Activated gamma-delta T cell treated with Interleukin-2 at 50 U/mL for 16 hours (primary cell): Measurements from ENCODE around the gene ENGASE.
A peak's percentile ranks its signal among the peaks of the same experiment; 100 is the strongest.

Experiments used
- DNase-seq: peaks from one replicate; pipeline ENCODE4 v3.0.0-alpha.2; 2020

ENGASE gene

DNA sequence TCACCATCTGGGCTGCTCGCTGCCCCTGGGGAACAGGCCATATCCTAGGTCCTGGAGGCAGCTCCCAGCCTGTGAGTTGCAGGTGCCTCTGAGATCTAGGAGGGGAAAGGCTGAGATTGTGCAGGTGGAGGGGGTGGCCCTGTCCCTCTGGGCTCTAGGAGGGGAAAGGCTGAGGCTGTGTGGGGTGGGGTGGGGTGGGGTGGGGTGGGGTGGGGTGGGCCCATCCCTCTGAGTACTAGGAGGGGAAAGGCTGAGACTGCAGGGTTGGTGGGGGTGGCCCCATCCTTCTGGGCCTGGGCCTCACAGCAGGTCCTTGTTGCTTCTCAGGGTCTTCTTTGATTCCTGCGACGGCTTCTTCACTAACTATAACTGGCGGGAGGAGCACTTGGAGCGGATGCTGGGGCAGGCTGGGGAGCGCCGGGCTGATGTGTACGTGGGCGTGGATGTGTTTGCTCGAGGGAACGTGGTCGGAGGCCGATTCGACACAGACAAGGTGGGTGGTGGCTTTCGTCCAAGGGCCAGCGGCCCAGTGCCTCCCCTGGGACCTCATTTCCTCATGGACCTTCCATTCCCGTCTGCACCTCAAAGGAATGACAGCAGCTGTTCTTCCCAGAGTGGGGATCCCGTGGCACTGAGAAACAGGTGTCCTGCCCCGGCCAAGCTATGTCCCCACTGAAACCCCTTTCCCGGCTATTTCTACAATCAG lies 7.1 kb downstream of the ENGASE start:
- no peak for DNase-seq

GRCh38 chr17:79082311-79083190 lies 7.9 kb downstream of the ENGASE start:
- peak; percentile 25 for DNase-seq

- no peak for DNase-seq
These were observed 8.8 kb downstream of the ENGASE start for GRCh38 chr17:79083191-79083971.

DNA sequence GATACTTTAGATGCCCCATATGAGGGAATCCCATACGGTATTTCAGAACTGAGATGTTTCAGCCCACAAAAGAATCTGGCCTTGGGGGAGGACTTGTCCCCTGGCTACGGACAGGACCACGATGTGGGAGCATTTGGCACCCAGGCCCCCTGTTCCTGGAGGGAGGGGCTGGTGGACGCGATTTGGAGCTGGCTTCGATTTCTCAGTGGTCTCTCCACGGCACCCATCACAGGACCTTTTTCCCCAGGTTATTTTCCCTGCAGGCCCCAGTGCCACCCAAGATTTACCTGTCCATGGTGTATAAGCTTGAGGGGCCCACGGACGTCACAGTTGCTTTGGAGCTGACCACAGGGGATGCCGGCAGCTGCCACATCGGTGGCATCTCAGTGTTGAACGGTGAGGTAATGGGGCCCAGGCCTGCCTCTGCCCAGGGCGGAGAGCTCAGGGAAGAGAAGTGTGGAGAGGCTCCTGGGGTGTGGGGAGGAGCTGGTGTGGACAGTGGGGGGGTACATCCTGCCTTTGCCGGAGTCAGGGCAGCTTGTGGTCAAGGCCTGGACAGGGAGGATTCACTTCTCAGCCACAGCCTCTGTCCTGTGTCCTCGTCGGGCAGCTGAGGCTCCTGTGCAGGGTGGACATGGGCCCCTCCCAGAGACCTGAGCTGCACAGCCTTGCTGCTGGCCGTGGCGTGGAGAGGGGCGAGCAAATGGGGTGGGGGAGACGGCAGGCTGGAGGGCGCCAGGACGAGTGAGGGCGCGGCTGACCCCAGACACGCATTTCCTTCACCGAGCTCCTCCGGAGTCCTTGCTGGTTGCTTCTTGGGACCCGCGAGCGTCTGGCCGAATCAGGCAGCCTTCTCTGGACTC lies 9.9 kb downstream of the ENGASE start:
- no peak for DNase-seq

DNA sequence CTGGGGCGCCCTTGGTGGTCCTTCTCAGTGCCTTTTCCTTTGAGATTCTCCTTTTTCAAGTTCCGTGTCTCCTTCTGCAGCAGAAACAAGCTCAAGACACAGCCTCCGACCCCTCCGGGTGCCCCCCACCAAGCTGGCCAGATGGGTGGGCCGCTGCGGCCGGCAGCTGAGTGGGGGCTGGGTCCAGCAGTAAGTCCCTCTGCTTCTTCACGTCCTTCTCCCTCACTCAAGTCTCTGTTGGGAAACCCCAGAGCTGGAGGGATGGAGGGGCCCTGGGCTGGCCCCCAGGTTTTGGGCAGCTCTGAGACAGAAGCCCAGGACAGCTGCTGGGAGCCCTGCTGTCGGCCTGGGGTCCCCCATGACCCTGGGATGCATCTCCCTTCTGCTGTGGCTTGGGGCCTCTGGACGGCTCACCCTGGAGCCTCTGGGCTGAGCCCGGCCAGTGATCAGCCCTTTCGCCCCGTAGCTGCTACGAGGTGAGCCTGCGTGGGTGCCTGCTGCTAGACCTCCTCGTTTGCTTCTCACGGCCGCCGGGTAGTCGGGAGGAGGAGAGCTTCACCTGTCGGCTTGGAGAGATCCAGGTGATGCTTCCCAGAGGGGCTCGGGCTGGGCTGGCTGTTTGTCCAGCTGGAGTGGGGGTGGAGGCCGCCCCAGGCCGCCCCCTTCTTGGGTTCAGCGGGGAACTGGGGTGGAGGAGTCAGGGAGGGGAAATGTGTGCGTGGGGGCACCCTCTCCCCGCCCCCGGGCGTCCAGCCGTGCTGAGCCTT lies 10.7 kb downstream of the ENGASE start:
- no peak for DNase-seq

- no peak for DNase-seq
These were observed 11.4 kb downstream of the ENGASE start for GRCh38 chr17:79085921-79086551.

- no peak for DNase-seq
These were observed 12.2 kb downstream of the ENGASE start for GRCh38 chr17:79086609-79087427.

- peak; percentile 53 for DNase-seq
These were observed 13.0 kb downstream of the ENGASE start for GRCh38 chr17:79087428-79088143.

DNA sequence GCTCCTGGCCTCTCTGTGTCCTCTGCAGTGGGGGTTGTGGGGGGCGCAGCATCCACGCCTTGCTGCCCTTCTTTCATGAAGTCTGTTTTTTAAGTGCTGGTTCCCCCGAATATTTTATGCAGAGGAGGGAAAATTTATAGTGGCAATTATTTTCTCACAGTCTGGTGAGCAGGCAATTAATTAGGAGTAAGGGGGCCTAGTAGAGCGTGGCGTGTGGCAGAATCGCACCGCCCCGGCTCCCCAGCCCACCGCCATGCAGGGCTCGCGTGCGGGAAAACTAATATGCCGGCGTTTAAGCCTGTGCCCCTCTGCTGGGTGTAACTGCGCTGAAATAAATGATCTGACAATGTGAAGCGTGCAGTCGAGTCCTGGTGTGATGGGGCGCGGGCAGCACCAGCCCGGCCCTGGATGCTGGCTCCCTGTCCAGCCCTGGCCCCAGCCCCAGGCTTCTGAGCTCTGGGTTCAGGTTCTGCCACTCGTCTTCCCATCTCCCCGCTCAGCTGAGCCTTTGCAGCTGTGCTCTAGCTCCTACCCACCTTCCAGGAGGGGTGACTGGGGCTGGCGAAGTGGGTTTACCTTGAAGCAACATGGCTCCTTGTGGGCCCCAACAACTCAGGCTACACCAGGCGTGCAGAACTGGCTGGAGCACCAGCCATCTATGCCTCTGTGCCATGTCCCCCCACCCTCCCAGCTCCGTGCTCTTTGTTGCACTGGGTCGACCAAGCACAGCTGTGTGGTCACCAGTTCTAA lies 13.8 kb downstream of the ENGASE start:
- DNase-seq = no peak

GRCh38 chr17:79088997-79089328 lies 14.3 kb downstream of the ENGASE start:
- DNase-seq = no peak

DNA sequence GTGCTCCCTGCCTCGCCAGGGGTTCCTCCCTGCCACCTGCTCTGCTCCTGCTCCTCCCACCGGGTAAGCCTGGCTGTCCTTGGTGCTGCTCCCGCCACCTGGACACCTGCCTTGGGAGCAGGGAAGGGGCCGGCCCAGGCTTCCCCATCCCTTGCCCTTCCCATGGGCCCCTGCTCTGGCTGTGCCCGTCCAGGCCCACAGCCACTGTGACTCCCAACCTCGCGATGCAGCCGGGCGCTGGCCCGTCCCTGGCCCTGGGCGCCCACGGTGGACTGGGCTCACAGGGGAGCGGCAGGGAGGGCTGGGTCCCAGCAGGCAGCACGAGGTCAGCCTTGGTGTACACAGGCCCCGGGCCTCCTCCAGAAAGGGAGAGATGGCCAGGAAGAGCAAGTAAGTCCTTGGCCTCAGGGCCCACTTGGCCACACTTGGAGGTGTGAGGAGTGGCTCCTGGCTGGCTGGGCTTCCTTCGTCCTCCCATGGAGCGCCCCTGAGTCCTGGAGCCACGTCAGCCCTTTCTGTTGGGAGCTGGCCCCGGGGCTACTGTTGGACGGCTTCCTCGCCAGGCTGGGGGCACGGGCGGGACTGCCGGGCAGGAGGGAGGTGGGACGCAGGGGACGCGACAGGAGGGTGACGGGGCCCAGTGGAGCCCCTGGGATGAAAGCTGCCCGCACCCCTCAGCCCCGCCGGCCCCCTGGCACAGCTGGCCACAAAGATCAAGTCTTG lies 15.3 kb downstream of the ENGASE start:
- DNase-seq = no peak

DNA sequence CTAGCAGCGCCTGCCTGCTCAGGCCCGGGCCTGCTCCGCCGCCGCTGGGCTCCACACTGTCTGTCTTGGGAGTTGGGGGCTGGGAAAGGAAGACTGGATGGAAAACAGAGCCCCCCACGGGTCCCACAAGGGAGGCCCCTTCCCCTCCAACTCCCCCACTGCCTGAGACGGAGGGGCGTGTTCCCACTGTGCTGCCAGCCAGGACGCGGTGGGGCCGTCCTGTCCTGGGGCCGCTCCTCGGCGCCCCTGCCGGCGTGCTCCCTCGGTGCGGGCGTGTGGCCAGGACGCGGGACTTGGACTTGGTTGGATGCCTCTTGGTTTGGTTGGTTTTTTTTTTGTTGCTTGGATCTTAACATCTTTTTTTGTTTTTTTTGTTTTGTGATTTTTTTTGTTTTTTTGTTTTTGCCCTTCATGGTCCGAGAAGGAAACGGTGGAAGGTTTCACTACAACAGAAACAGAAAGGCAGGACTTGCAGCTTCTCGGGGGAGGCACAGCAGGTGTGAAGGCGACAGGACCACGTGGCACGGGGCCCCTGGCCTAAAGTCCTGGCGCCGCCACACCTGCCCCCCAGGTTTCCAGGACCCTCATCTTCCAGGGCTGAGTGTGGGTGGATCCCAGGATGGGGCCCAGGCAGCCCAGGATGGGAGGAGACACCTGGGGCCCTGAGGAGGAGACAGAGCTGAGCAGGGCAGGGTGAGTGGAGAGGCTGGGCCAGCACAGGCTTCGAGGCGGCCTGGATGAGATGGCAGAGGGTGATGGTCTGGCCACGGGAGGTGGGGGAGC lies 16.0 kb downstream of the ENGASE start:
- DNase-seq = no peak

GRCh38 chr17:79091226-79091670 lies 16.6 kb downstream of the ENGASE start:
- DNase-seq = no peak

GRCh38 chr17:79092567-79092966 lies 17.9 kb downstream of the ENGASE start:
- DNase-seq = no peak

- no peak for DNase-seq
These were observed 18.6 kb downstream of the ENGASE start for GRCh38 chr17:79093270-79093669.

DNA sequence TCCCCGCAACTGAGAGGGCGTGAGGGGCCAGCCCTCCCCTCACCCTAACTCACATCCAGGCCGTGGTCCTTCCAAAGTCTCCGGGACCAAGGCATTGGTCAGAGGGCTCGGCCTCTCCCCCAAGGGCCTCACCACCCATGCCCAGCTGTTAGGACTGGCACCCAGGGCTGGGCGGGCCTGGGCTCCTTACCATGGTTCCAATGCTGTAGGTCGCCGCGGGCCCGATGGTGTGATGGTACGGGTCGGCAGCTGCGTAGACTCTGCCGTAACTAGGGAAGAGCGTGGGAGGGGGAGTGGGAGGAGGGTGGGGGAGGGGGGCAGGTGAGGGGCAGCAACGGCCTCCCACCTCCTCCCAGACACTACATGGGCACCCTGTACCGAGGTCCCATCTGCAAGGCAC lies 19.6 kb downstream of the ENGASE start:
- DNase-seq = no peak

DNA sequence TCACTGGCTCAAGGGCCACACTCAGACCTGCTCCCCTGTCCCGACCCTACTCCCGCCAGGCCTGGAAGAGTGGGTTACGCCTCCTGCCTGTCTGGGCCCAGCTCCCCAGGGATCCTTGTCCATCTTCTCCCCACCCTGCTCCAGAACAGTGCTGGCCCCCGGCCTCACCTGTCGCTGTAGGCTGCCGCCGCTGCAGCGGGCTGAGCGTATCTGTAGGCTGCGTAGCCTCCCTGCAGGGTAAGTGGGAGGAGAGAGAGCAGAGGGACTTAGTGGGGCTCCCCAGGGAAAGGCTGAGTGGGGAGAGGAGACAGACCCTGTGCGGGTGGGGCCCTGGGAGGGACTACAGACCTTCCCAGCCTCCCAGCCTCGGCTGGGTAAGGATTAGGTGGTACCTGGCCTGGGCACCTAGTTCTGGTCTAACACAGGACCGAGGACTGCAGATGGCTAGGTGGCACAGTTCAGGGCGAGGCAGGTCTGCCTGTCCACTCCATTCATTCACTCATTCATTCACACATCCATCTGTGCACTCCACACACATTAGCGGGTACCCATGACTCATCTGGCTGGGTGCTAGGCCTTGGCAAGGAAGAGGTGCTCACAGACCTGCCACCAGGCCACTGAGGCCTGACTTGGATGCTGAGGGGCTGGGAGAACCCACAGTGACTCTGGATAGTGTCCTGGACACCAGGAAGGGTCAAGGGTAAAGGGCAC lies 20.9 kb downstream of the ENGASE start:
- no peak for DNase-seq
